ENCODE measurements around the gene XRCC4. TPM values are rescaled to one million over a fixed set of nuclear protein-coding genes. Genes with fewer than 3 reads are reported as not detected.

XRCC4 gene
- total RNA-seq, 4 donors from 2014 or later: 1.8 to 3.5 (median 2.6) TPM

- ATAC-seq (no peak), DNase-seq (no peak)
- no peaks in the 10 kb centered on the region for H3K36me3 ChIP-seq
- no peak for TF ChIP-seq POLR2A (IDR thresholded peaks at IDR 0.05)
- intact Hi-C loops (cut with DNase I; ENCODE audit: low total_unique reads) (no loop called here), in situ Hi-C loops (cut with MboI; ENCODE audit: low sequenced_read_pairs in 4 of 4) (no loop called here)
- no peak overlapping the region for H3K4me3 ChIP-seq
- H3K27me3 ChIP-seq: no peaks in the 10 kb centered on the region
- H3K9me3 ChIP-seq: peaks cover 0 to 7% (median 0%) of the 10 kb centered on the region in 3 donors
- peaks cover 0 to 2% of the 10 kb centered on the region in 2 donors for H3K4me1 ChIP-seq
- H3K27ac ChIP-seq: no peak overlapping the region
These were observed 15.3 kb downstream of the XRCC4 start for GRCh38 chr5:83092619-83093018.

- H3K36me3 ChIP-seq: no peaks in the 10 kb centered on the region
- no peak for ATAC-seq
- peaks cover 0 to 7% (median 0%) of the 10 kb centered on the region in 3 donors for H3K9me3 ChIP-seq
- no peak for TF ChIP-seq CTCF (IDR thresholded peaks at IDR 0.05 in 4 of 5, conservative IDR thresholded peaks at IDR 0.05 in 1 of 5)
- TF ChIP-seq POLR2A (IDR thresholded peaks at IDR 0.05): no peak
- in situ Hi-C loops (cut with MboI; ENCODE audit: low sequenced_read_pairs in 4 of 4) (no loop called here), intact Hi-C loops (cut with DNase I; ENCODE audit: low total_unique reads) (no loop called here)
- H3K27me3 ChIP-seq: no peaks in the 10 kb centered on the region
- no peak for DNase-seq
- H3K27ac ChIP-seq: no peak overlapping the region
- peaks cover 0 to 8% of the 10 kb centered on the region in 2 donors for H3K4me1 ChIP-seq
- no peak overlapping the region for H3K4me3 ChIP-seq
These were observed 16.3 kb downstream of the XRCC4 start for GRCh38 chr5:83093692-83094091.

GRCh38 chr5:83095163-83095956 is 18.0 kb downstream of the XRCC4 start:
- DNase-seq: no peak
- in situ Hi-C loops (cut with MboI; ENCODE audit: low sequenced_read_pairs in 4 of 4): no loop called here

GRCh38 chr5:83095957-83096539 is 18.7 kb downstream of the XRCC4 start:
- ATAC-seq (no peak), DNase-seq (no peak)
- peaks cover 0 to 8% of the 10 kb centered on the region in 2 donors for H3K4me1 ChIP-seq
- no peak for TF ChIP-seq POLR2A (IDR thresholded peaks at IDR 0.05)
- no peak for TF ChIP-seq CTCF (IDR thresholded peaks at IDR 0.05 in 4 of 5, conservative IDR thresholded peaks at IDR 0.05 in 1 of 5)
- no peaks in the 10 kb centered on the region for H3K27me3 ChIP-seq
- H3K9me3 ChIP-seq: peaks cover 0 to 7% (median 0%) of the 10 kb centered on the region in 3 donors
- in situ Hi-C loops (cut with MboI; ENCODE audit: low sequenced_read_pairs in 4 of 4): no loop called here
- H3K27ac ChIP-seq: no peak overlapping the region
- no peak overlapping the region for H3K4me3 ChIP-seq
- intact Hi-C loops (cut with DNase I; ENCODE audit: low total_unique reads): no loop called here
- no peaks in the 10 kb centered on the region for H3K36me3 ChIP-seq

More at GRCh38 chr5:83095163-83095956, 18.0 kb downstream of the XRCC4 start:
- H3K27ac ChIP-seq: no peak overlapping the region
- intact Hi-C loops (cut with DNase I; ENCODE audit: low total_unique reads): no loop called here
- no peak for TF ChIP-seq CTCF (IDR thresholded peaks at IDR 0.05 in 4 of 5, conservative IDR thresholded peaks at IDR 0.05 in 1 of 5)
- TF ChIP-seq POLR2A (IDR thresholded peaks at IDR 0.05): no peak
- H3K9me3 ChIP-seq: peaks cover 0 to 7% (median 0%) of the 10 kb centered on the region in 3 donors
- ATAC-seq: no peak
- H3K4me3 ChIP-seq: no peak overlapping the region
- H3K36me3 ChIP-seq: no peaks in the 10 kb centered on the region
- no peaks in the 10 kb centered on the region for H3K27me3 ChIP-seq
- H3K4me1 ChIP-seq: peaks cover 0 to 8% of the 10 kb centered on the region in 2 donors

GRCh38 chr5:83096660-83097339 is 19.5 kb downstream of the XRCC4 start:
- no peaks in the 10 kb centered on the region for H3K36me3 ChIP-seq
- ATAC-seq (no peak), DNase-seq (no peak)
- in situ Hi-C loops (cut with MboI; ENCODE audit: low sequenced_read_pairs in 4 of 4): no loop called here
- no peak for TF ChIP-seq CTCF (IDR thresholded peaks at IDR 0.05 in 4 of 5, conservative IDR thresholded peaks at IDR 0.05 in 1 of 5)
- TF ChIP-seq POLR2A (IDR thresholded peaks at IDR 0.05): no peak
- peaks cover 0 to 8% of the 10 kb centered on the region in 2 donors for H3K4me1 ChIP-seq
- intact Hi-C loops (cut with DNase I; ENCODE audit: low total_unique reads): no loop called here
- H3K27me3 ChIP-seq: no peaks in the 10 kb centered on the region
- no peak overlapping the region for H3K4me3 ChIP-seq
- H3K9me3 ChIP-seq: peaks cover 0 to 7% (median 0%) of the 10 kb centered on the region in 3 donors
- H3K27ac ChIP-seq: no peak overlapping the region

Data from gastrocnemius medialis (tissue), 4 donors.